ENCODE results near the gene NUSAP1.
"Not testable (repeated sequence)": the region's sequence is repeated elsewhere in the genome, so short reads cannot be mapped to it uniquely, and the experiment has no call there.

Gene NUSAP1

DNA sequence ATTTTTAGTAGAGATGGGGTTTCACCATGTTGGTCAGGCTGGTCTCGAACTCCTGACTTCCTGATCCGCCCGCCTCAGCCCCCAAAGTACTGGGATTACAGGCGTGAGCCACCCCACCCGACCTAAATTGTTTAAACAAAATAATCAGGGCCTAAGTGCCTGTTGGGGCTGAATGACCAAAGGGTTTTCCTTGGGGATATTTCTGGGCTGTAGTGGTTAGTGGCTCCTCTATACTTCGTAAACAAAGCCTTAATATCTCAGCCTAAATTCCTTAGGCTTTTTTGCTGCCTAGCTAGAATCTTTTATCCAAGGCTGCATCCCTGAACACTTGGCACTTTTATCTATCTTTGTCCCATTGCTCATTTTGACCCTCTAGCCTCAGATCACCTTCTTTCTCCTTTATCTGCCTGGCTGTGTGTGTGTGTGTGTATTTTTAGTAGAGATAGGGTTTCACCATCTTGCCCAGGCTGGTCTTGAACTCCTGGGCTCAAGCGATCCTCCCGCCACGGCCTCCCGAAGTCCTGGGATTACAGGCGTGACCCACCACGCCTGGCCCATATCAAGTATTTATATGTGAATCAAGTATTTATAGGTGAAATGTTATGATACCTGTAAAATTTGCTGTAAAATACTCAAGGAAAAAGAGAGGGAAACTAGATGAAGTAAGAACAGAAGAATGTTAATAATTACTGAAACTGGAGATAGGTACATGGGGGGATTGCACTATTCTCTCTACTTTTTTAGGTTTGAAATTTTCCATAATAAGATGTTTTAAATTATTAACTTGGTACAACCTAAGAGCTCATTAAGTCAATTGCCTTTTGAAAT is 1.8 kb downstream of the NUSAP1 start:
- no peak for DNase-seq

- no peak for DNase-seq
Measured at GRCh38 chr15:41336549-41336948, 3.9 kb downstream of the NUSAP1 start.

GRCh38 chr15:41337047-41337446 is 4.4 kb downstream of the NUSAP1 start:
- DNase-seq = no peak

DNA sequence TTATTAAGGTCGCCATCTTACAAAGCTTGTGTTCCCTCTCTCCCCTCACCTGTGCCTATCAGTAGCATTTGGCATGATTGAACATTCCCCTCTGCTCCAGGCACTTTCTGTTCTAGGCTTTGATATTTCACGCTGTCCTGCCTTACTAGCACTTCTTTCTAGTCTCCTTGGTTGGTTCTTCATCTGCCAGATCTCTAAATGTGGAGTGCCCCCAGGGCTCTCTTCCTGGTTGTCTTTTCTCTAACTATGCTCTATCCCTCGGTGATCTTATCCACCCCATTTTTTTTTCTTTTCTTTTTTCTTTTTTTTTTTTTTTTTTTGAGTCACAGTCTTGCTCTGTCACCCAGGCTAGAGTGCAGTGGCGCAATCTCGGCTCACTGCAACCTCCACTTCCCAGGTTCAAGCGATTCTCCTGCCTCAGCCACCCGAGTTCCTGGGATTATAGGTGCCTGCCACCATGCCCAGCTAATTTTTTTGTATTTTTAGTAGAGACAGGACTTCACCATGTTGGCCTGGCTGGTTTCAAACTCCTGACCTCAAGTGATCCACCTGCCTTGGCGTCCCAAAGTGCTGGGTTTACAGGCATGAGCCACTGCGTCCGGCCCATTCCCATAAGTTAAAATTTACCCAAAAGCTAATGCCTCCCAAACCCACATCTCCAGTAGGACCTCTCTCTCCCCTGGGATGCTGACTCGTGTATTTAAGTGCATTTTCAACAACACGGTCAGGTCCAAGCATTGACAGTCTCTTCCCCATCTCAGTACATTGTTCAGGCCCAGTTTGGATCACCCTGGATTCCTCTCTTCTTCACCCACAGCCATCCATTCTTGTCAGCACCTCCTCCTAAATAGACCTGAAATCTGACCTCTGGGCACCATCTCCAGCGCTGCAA is 5.2 kb downstream of the NUSAP1 start:
- DNase-seq = no peak

DNA sequence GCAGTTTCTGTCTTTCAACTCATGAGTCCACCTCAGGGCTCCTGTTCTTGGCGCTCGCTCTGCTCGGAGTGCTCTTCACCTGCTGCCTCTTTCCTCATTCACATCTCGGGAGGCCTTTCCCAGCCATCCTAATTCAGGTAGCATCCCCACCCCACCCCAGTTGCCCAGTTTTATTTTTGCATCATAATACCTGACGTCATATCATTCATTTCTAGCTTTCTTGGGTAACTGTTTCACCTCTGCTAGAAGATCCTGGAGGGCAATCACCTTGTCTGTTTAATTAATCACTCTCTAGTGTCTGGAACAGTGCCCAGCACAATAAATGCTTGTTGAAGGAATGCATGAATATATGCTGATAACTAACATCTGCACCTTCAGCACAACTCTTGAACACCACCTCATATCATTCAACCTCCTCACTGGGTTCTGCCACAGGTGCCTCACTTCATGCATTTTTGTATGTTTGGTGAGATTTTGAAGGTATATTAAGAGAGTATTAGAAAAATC is 7.6 kb downstream of the NUSAP1 start:
- no peak for DNase-seq

- DNase-seq = no peak
Measured at GRCh38 chr15:41341519-41341918, 8.8 kb downstream of the NUSAP1 start.

- DNase-seq = no peak
Measured at GRCh38 chr15:41347236-41347635, 14.6 kb downstream of the NUSAP1 start.

DNA sequence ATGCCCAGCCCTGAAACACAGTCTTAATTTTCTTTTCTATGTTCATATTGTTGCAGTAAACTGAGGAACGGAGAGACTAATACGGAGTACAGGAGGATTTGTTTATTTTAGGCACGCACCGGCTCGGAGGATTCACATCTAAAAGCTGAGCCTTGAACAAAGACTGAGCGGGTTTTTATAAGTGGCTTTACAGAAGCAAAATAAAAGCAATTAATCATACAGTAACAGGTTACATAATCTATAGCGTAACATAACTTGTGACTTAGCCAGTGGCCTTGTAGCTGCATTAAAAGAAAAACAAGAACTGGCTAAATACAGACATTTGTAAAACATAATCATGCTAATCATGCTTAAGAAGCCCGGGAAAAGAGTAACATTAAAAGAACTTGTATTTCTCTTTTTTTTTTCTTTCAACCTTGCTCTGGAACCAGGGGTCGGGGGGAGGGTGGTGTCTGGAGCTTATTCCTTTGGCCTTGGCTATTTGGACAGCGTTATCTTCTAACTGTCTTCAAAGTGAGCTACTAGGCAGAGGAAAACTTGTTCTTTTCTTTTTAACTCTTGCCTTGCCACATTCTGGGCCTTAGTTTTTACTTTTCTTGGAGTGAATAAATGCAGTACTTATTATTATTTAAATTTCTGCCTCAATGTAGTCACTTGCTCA is 17.5 kb downstream of the NUSAP1 start:
- no peak for DNase-seq

GRCh38 chr15:41354371-41354770 is 21.7 kb downstream of the NUSAP1 start:
- no peak for DNase-seq

GRCh38 chr15:41367418-41367817 is 34.7 kb downstream of the NUSAP1 start:
- no peak for DNase-seq

DNA sequence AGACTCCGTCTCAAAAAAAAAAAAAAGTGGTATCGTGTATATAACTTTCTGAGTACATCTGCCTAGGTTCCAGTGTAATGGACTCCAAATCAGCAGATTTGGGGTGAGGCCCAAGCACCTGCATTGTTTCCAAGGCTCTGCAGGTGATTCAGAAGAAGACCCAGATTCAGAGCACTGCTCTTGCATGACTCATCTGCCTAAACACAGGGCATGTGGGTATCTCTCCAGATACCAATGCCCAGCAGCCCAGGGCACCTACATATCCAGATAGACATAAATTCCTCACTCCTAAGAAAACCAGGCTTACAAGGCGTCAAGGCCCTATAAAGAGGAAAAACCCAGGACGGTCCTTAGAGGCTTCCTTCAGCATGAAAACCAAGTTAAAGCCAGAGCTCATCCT is 45.3 kb downstream of the NUSAP1 start:
- DNase-seq = no peak

- DNase-seq = not testable (repeated sequence)
Measured at GRCh38 chr15:41383974-41384749, 51.5 kb downstream of the NUSAP1 start.

DNA sequence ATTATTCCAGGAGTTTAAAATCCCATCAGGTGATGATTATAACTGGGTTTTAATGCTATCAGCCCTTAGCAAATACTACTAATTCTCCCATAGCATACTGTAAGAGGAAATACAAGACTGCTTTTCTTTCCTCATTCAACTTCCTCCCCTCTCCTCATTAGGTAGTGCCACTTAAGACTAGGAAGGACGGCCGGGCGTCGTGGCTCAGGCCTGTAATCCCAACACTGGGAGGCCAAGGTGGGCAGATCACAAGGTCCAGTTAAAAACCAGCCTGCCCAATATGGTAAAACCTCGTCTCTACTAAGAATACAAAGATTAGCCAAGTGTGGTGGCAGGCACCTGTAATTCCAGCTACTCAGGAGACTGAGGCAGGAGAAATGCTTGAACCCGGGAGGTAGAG is 55.0 kb downstream of the NUSAP1 start:
- no peak for DNase-seq

GRCh38 chr15:41392659-41393058 is 60.0 kb downstream of the NUSAP1 start:
- DNase-seq = no peak

DNA sequence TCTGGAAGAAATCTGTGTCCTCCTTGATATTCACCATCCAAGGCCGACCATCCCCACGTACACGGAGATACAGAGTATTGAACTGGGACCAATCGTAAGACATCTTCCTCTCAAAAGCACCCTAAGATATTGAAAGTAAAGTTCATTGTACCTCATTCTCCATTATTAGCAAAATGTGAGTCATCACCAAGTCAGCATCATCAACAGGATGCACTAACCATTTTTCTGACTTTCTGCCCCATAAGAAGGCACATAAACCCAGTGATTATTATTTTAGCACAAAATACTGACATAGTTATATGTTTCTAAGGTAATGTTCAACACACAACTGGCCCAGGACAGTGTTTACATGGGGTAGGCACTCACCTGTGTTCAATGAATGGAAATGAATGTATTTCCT is 62.2 kb downstream of the NUSAP1 start:
- no peak for DNase-seq

GRCh38 chr15:41396111-41396510 is 63.4 kb downstream of the NUSAP1 start:
- DNase-seq = no peak

DNA sequence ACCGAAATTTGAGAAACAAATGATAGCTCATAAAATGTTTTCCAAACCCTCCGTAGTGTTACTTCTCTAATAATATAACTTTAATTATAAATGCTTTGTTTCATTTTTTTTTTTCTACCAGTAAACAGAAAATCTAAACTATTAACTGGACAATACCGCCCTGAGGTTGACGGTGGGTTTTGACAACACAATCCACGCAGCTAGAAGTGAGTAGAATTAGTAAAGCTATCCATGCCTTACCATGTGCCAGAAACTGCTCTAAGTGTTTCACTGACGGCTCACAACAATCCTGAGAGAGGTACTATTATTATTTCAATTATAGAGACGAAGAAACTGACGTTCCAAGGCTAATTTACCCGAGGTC is 69.2 kb downstream of the NUSAP1 start:
- DNase-seq = no peak

- DNase-seq = no peak
Measured at GRCh38 chr15:41407341-41407740, 74.7 kb downstream of the NUSAP1 start.

DNA sequence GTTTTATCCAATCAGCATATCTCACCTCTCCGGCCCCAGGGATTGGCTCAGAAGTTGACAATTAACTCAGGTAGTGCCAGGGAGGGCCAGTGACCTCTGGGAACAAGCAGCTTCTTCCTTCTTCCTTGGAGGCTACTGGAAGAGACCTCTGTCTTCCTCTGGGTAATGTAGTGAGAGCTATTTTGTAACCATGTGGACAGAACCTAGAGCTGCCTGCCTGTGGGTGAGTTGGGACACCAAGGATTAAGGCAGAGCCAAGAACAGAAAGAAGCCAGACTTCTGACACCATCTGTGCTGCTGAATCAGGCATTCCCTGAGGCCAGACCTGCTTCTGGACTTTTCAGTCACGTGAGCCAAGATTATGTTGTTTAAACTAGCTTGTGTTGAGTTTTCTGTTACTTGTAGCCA is 75.6 kb downstream of the NUSAP1 start:
- DNase-seq = no peak

DNA sequence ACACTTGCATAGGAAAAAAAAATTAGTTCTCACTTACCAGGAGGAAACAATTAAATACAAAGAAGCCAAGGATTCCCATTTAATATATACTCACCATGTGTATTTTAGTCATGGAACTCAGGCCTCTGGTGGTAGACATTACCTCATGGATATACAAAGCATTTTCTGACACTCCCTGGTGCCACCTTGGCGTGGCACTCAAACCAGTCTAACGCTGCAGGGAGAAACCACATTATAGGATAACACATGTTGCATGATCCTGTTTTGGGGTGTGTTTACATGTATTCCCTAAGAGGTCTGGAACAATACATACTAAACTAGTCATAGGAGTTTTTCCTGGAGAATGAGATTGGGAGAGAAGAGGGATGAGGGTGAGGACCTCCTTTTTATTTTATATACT is 78.3 kb downstream of the NUSAP1 start:
- DNase-seq = no peak

DNA sequence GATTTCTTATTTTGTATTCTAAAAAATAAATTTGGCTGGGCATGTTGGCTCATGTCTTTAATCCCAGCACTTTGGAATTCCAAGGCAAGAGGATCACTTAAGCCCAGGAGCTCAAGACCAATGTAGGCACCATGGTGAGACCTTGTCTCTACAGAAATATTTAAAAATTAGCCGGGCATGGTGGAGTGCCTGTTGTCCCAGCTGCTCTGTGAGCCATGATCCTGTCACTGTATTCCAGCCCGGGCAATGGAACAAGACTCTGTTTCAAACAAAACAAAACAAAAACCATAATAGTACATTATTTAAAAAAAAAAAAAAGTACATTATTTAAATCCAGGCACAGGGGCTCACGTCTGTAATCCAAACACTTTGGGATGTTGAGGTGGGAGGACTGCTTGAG is 78.8 kb downstream of the NUSAP1 start:
- no peak for DNase-seq

DNA sequence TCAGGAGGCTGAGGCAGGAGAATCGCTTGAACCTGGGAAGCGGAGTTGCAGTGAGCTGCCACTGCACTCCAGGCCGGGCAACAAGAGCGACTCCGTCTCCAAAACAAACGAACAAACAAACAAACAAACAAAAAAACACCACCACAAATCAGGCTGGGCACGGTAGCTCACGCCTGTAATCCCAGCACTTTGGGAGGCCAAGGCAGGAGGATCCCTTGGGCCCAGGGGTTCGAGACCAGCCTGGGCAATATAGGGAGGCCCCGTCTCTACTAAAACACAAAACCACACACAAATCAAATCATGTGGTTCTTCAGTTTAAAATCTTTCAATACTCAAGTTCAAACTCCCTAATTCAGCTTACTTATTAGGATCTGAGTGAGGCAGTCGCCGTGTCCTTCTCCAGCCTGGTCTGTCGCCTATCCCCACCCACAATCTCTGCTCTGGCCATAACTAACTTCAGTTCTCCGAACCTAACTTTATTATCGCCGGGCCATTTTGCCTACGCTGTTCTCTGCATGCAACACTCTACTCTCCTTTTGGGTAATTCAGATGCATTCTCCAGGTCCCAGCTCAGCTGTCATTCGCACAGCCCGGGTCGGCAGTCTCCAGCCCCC is 83.6 kb downstream of the NUSAP1 start:
- no peak for DNase-seq

All from activated CD4-positive, alpha-beta T cell treated with anti-CD3 and anti-CD28 coated beads, Interleukin-2, amount 50 U/mL, for 1 hour (primary cell).